SK-N-MC (cell line): ENCODE data around the gene CTBP2.

Source experiments
- DNase-seq: peaks from one replicate; pipeline ENCODE4 v3.0.0-alpha.2; 2011; ENCODE audit warnings: low read depth, low spot score
- H3K27ac ChIP-seq: fragments of 200-600 bp; sonication (generic); 2 replicates; pipeline ENCODE4 v1.5.1; 2016; ENCODE audit warnings: mixed run types
- H3K36me3 ChIP-seq: fragments of 200-600 bp; sonication (generic); 2 replicates; pipeline ENCODE4 v1.6.1; 2017; ENCODE audit warnings: antibody characterized with exemption, low read length, mixed read lengths; ENCODE audit not compliant: insufficient read depth
- H3K4me3 ChIP-seq: fragments of 200-600 bp; sonication (generic); 2 replicates; pipeline ENCODE4 v1.5.1; 2016
- H3K9ac ChIP-seq: fragments of 200-600 bp; sonication (generic); 2 replicates; pipeline ENCODE4 v1.8.0; 2017; ENCODE audit warnings: mixed run types, mixed read lengths; ENCODE audit not compliant: insufficient read length
- H3K9me3 ChIP-seq: fragments of 200-600 bp; sonication (generic); 2 replicates; pipeline ENCODE4 v1.6.1; 2017; ENCODE audit warnings: low read depth, mild to moderate bottlenecking, antibody characterized with exemption, low read length, moderate library complexity, mixed read lengths
- EZH2 ChIP-seq: fragments of 200-600 bp; sonication (generic); IDR thresholded peaks from one replicate; pipeline ENCODE4 v1.6.1; 2017; ENCODE audit warnings: antibody characterized with exemption
- FOXP2 ChIP-seq: optimal IDR thresholded peaks from 2 replicates; pipeline ENCODE3; 2011; ENCODE audit warnings: mild to moderate bottlenecking, moderate library complexity; ENCODE audit not compliant: insufficient read depth; ENCODE audit errors: extremely low read length, control extremely low read depth
- POLR2AphosphoS5 ChIP-seq: IDR thresholded peaks from 2 replicates; pipeline ENCODE4 v1.6.1; 2012; ENCODE audit warnings: mild to moderate bottlenecking, low read depth, low read length, borderline replicate concordance

CTBP2 gene

DNA sequence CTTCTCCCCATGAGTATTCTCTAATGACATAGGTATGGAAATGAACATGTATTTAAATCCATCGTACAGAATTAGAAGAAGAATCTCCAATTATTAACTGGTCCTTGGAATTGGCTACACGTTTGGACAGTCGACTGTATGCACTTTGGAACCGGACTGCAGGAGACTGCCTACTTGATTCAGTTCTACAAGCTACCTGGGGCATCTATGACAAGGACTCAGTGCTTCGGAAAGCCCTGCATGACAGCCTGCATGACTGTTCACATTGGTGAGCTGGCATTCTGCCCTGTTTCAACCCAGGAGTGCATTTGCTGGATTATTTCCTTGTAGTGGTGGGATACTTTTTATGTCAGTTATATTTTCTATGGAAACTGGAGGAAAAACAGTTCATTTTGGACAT, 186.2 kb downstream of the CTBP2 start:
- DNase-seq, result no peak
- H3K4me3 ChIP-seq, result no peak overlapping the region
- no peak overlapping the region for H3K9ac ChIP-seq
- H3K27ac ChIP-seq, result no peak overlapping the region
- TF ChIP-seq EZH2 (no peak), FOXP2 (no peak), POLR2AphosphoS5 (no peak)
- H3K9me3 ChIP-seq, result no peaks in the 10 kb centered on the region
- peaks cover 3% of the 10 kb centered on the region; the same call in 1 of the 2 replicates for H3K36me3 ChIP-seq

DNA sequence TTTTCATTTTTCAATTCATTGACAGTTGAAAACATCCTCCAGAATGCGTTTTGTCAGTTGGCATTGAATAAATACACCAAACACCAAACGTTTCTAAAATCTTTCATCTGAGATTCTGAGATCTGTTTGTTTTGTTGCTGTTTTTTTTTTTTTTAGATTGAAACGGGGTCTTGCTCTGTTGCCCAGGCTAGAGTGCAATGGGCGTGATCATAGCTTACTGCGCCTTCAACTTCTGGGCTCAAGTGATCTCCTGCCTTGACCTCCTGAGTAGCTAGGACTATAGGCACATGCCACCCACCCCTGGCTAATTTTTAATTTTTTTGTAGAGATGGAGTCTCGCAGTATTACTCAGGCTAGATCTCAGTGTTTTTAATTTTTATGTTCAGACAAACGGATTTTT, 187.7 kb downstream of the CTBP2 start:
- no peak for TF ChIP-seq FOXP2
- no peak for TF ChIP-seq EZH2
- no peak for TF ChIP-seq POLR2AphosphoS5
- Histone ChIP-seq H3K9ac (no peak overlapping the region), H3K27ac (no peak overlapping the region), H3K9me3 (no peaks in the 10 kb centered on the region), H3K36me3 (peaks cover 3% of the 10 kb centered on the region; the same call in 1 of the 2 replicates), H3K4me3 (no peak overlapping the region)
- DNase-seq, result no peak

DNA sequence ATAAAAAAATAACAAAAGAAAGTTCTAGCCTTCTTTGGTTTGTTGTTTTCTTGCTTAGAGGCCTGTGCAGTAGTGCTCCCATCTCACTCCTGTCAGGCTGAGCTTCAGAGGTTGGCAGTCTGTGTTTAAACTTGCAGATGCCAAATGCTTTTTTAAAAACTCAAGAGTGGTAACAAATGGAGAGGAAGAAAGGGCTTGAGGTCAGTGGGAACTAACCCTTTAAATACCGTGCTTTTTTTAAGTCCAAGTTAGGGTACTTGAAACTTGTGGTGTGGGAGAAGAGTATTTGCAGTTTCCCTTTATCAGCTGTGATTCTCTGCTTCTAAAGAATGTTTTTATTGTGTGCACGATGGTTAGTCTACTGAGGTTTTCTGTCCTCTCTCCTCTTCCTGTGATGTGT, 189.1 kb downstream of the CTBP2 start:
- Histone ChIP-seq H3K27ac (no peak overlapping the region), H3K4me3 (no peak overlapping the region), H3K9ac (no peak overlapping the region), H3K9me3 (no peaks in the 10 kb centered on the region), H3K36me3 (peaks cover 3% of the 10 kb centered on the region; the same call in 1 of the 2 replicates)
- DNase-seq, result no peak
- TF ChIP-seq FOXP2 (no peak), POLR2AphosphoS5 (no peak), EZH2 (no peak)

DNA sequence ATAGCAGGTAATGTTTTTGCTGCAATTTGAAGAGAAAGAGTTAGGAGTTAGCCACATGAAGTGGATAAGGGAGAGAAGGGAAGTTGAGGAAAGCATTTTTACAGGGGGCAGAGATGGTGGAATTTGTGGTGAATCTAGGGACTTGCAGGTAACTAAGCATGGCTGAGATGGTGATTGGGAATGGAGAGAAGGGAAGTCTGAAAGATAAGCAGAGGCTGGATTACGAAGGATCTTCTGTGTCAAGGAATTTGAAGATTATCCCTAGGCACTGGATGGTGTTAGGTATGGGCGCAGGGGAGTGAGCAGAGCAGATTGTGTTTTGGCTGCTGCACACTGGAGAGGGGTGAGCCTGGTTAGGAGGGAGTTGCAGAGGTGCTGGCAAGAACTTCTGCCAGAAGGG, 193.1 kb downstream of the CTBP2 start:
- H3K36me3 ChIP-seq, result no peaks in the 10 kb centered on the region
- H3K9me3 ChIP-seq, result no peaks in the 10 kb centered on the region
- TF ChIP-seq POLR2AphosphoS5 (no peak), FOXP2 (no peak), EZH2 (no peak)
- H3K27ac ChIP-seq, result no peak overlapping the region
- no peak overlapping the region for H3K4me3 ChIP-seq
- no peak overlapping the region for H3K9ac ChIP-seq
- no peak for DNase-seq

DNA sequence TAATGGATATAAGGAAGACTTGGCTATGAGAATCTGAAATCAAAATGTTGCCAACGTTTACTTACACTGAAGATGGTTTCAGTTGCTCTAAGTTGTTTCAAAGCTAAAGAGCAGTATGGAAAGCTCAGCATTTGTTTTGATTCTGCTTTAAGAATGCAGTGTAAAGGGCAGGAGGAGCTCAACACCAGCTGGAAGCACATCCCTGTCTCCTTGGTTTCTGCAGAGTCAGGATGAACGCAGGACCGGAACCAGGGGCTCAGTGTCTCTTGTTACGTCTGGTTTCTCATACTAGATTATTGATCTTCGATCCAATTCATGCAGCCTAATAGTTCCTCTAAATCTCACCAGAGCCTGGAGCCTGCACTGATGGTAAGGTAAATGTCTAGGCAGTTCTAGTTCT, 194.4 kb downstream of the CTBP2 start:
- no peak overlapping the region for H3K9ac ChIP-seq
- TF ChIP-seq EZH2 (no peak), POLR2AphosphoS5 (no peak), FOXP2 (no peak)
- H3K4me3 ChIP-seq, result no peak overlapping the region
- DNase-seq, result no peak
- no peak overlapping the region for H3K27ac ChIP-seq
- H3K36me3 ChIP-seq, result no peaks in the 10 kb centered on the region
- H3K9me3 ChIP-seq, result no peaks in the 10 kb centered on the region

DNA sequence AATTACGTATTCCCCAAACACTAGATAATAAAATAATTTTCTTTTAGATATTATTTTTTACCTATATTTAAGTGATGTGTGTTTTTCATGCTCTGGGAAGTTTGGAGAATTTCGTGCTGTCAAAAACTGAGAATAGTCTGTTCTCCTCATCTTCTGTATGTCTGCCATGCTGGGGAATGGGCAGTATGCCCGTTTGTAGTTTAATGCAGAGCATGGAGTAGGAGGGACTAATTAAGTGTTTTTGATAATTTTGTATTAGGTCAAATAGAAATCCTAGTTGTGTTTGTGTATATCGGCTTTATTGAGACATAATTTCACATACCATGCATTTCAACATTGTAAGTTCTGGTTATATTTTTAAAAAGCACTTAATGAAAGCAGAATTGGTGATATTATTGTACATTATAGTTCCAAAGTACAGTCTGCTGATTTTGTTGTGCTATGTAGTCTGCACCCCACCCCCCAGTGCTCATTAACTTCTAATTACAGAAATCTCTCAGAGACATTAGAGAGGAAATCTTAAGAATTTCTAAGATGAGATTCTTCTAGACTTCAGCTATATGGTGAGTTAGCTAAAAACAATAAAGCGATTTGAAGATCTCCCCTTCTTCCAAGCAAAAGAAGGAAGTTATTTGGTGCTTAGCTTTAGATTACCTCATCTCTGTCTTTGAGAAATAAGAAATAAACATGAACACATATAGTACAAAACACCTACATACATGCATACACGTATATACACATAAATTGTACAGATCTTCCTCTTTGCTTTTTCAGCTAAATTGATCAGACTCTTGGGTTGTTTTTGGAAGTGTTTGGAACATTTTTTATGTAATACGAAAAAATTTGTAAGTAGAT, 196.3 kb downstream of the CTBP2 start:
- Histone ChIP-seq H3K36me3 (no peaks in the 10 kb centered on the region), H3K9me3 (no peaks in the 10 kb centered on the region), H3K27ac (no peak overlapping the region), H3K4me3 (no peak overlapping the region), H3K9ac (no peak overlapping the region)
- DNase-seq, result no peak
- TF ChIP-seq POLR2AphosphoS5 (no peak), FOXP2 (no peak), EZH2 (no peak)

DNA sequence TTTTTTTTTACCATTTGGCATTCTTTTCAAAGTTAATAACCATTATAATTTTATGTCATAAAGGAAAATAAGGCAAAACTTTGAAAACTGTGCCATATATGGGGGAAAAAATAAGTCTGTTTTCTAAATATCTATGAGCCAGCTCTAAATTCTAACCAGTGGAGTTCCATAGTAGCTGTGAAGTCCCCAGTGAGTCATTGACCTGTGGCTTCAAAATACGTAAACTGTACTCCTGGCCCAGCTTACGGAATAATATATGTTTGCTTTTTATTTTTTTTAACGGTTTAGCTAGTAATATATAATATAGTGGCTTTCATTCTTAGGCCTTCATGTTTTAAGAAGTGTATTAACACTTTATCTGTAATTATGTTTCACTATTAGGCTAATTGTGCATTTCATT, 197.9 kb downstream of the CTBP2 start:
- no peak overlapping the region for H3K27ac ChIP-seq
- no peak for TF ChIP-seq FOXP2
- no peaks in the 10 kb centered on the region for H3K9me3 ChIP-seq
- H3K4me3 ChIP-seq, result no peak overlapping the region
- DNase-seq, result no peak
- H3K9ac ChIP-seq, result no peak overlapping the region
- no peaks in the 10 kb centered on the region for H3K36me3 ChIP-seq

DNA sequence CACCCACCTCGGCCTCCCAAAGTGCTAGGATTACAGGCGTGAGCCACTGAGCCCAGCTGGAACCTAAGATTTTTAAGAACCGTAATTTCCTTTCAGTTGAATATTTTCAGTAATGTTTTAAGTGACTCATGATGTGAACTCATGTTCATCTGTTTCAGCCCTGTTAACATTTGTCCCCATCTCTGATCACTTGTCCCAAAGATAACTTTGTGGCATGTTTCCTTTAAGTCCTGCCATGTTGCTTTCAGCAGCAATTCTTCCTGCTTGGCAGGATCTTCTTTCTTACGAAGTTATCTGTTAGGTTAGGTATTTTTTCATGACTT, 199.2 kb downstream of the CTBP2 start:
- no peaks in the 10 kb centered on the region for H3K36me3 ChIP-seq
- H3K9me3 ChIP-seq, result no peaks in the 10 kb centered on the region
- no peak for DNase-seq
- H3K4me3 ChIP-seq, result no peak overlapping the region
- H3K27ac ChIP-seq, result no peak overlapping the region
- TF ChIP-seq POLR2AphosphoS5 (no peak), FOXP2 (no peak), EZH2 (no peak)
- H3K9ac ChIP-seq, result no peak overlapping the region

DNA sequence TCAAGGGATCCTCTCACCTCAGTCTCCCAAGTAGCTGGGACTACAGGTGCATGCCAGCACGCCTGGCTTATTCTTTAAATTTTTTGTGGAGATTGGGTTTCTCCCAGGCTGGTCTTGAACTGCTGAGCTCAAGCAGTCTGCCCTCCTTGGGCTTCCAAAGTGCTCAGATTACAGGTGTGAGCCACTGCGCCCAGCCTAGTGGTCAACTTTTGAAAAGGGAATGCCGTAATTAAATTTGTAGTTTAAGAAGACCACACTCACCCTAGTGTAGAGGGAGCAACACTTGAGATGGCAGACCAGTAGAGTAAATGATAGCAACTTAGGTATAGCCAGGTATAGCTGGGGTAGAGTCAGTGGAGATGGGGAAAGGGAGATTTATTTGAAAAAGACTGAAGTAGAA, 200.8 kb downstream of the CTBP2 start:
- Histone ChIP-seq H3K36me3 (no peaks in the 10 kb centered on the region), H3K9me3 (no peaks in the 10 kb centered on the region), H3K9ac (no peak overlapping the region), H3K4me3 (no peak overlapping the region), H3K27ac (no peak overlapping the region)
- DNase-seq, result no peak
- TF ChIP-seq FOXP2 (no peak), POLR2AphosphoS5 (no peak)

DNA sequence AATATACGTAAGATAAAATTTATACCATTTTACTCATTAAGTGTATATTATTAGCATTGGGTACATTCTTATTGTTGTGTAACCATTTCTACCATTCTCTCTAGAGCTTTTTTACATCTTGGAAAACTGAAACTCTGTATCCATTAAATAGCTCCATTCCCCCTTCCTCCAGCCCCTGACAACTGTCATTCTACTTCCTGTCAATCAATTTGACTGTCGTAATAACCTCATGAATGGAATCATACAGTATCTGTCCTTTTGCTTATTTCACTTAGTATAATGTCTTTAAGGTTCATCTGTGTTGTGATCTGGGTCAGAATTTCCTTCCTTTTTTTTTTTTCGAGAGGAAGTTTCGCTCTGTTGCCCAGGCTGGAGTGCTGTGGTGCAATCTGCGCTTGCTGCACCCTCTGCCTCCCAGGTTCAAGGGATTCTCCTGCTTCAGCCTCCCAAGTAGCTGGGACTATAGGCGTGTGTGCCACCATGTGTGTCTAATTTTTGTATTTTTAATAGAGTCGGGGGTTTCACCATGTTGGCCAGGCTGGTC, 202.9 kb downstream of the CTBP2 start:
- no peak for TF ChIP-seq EZH2
- no peak for TF ChIP-seq POLR2AphosphoS5
- TF ChIP-seq FOXP2, result no peak
- no peak for DNase-seq
- Histone ChIP-seq H3K4me3 (no peak overlapping the region), H3K36me3 (no peaks in the 10 kb centered on the region), H3K9ac (no peak overlapping the region), H3K27ac (no peak overlapping the region), H3K9me3 (no peaks in the 10 kb centered on the region)
